SK-N-MC (cell line): ENCODE results near the gene GRAMD1B.

ENCODE experiments used
- EZH2 ChIP-seq: fragments of 200-600 bp; sonication (generic); IDR thresholded peaks from one replicate; pipeline ENCODE4 v1.6.1; 2017; ENCODE audit warnings: antibody characterized with exemption
- FOXP2 ChIP-seq: optimal IDR thresholded peaks from 2 replicates; pipeline ENCODE3; 2011; ENCODE audit warnings: mild to moderate bottlenecking, moderate library complexity; ENCODE audit not compliant: insufficient read depth; ENCODE audit errors: extremely low read length, control extremely low read depth
- POLR2AphosphoS5 ChIP-seq: IDR thresholded peaks from 2 replicates; pipeline ENCODE4 v1.6.1; 2012; ENCODE audit warnings: mild to moderate bottlenecking, low read depth, low read length, borderline replicate concordance

- TF ChIP-seq EZH2: no peak
- no peak for TF ChIP-seq POLR2AphosphoS5
- no peak for TF ChIP-seq FOXP2
Observed at GRCh38 chr11:123588117-123588863, 158.2 kb downstream of the GRAMD1B start.
